ENCODE measurements around the gene CTIF. TPM values are rescaled to one million over a fixed set of nuclear protein-coding genes. Genes with fewer than 3 reads are reported as not detected.

CTIF gene
- total and polyA plus RNA-seq, 2 experiments from 2014 or later = 8.6 to 14.4 TPM

DNA sequence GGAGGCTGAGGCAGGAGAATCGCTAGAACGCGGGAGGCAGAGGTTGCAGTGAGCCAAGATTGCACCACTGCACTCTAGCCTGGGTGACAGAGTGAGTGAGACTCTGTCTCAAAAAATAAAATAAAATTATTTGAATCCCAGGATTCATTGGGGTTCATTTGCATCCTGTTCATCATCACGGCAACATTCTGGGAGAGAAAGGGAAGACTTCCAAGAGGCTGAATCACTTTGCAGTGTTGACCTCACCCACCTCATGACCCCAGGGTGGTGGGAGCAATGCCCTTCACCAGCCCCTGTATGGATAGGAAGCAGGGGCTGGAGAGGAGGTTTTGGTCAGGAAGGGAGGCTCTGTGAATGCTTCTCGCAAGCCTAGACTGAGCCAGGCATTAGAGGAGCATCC lies 195.6 kb downstream of the CTIF start:
- Histone ChIP-seq H3F3A (replicated peaks; ENCODE audit: low read depth) (no peaks in the 10 kb centered on the region), H3K79me2 (replicated peaks; ENCODE audit: insufficient read depth) (no peaks in the 10 kb centered on the region), H3K4me3 (no peak overlapping the region), H3K27ac (ENCODE audit: low read depth) (no peak overlapping the region), H3K27me3 (ENCODE audit: insufficient read depth) (no peaks in the 10 kb centered on the region), H4K20me1 (replicated peaks; ENCODE audit: insufficient read depth) (no peaks in the 10 kb centered on the region; the same call in 1 of the 2 replicates), H3K4me1 (ENCODE audit: insufficient read depth) (peaks cover 4% of the 10 kb centered on the region; the same call in 1 of the 2 replicates), H3K9me2 (ENCODE audit: insufficient read depth) (no peaks in the 10 kb centered on the region), H3K4me2 (no peak overlapping the region), H2AFZ (no peak overlapping the region), H3K36me3 (ENCODE audit: insufficient read depth) (no peaks in the 10 kb centered on the region)
- ATAC-seq (no peak), DNase-seq (ENCODE audit: low spot score) (no peak)
- no peaks in the 10 kb centered on the region for H3K9me3 Mint-ChIP-seq
- TF ChIP-seq JUNB (IDR thresholded peaks at IDR 0.05; ENCODE audit: unreplicated experiment) = no peak
- TF ChIP-seq, protein P1, sequence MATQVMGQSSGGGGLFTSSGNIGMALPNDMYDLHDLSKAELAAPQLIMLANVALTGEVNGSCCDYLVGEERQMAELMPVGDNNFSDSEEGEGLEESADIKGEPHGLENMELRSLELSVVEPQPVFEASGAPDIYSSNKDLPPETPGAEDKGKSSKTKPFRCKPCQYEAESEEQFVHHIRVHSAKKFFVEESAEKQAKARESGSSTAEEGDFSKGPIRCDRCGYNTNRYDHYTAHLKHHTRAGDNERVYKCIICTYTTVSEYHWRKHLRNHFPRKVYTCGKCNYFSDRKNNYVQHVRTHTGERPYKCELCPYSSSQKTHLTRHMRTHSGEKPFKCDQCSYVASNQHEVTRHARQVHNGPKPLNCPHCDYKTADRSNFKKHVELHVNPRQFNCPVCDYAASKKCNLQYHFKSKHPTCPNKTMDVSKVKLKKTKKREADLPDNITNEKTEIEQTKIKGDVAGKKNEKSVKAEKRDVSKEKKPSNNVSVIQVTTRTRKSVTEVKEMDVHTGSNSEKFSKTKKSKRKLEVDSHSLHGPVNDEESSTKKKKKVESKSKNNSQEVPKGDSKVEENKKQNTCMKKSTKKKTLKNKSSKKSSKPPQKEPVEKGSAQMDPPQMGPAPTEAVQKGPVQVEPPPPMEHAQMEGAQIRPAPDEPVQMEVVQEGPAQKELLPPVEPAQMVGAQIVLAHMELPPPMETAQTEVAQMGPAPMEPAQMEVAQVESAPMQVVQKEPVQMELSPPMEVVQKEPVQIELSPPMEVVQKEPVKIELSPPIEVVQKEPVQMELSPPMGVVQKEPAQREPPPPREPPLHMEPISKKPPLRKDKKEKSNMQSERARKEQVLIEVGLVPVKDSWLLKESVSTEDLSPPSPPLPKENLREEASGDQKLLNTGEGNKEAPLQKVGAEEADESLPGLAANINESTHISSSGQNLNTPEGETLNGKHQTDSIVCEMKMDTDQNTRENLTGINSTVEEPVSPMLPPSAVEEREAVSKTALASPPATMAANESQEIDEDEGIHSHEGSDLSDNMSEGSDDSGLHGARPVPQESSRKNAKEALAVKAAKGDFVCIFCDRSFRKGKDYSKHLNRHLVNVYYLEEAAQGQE (IDR thresholded peaks at IDR 0.05; ENCODE audit: unreplicated experiment) = no peak
- TF ChIP-seq EZH2phosphoT487 (IDR thresholded peaks at IDR 0.05; ENCODE audit: unreplicated experiment) = no peak
- no peak for TF ChIP-seq POLR2AphosphoS5 (IDR thresholded peaks at IDR 0.05; ENCODE audit: low read depth)
- no peak for TF ChIP-seq EZH2 (IDR thresholded peaks at IDR 0.05; ENCODE audit: low read depth, unreplicated experiment)
- TF ChIP-seq STAT1 (IDR thresholded peaks at IDR 0.05; ENCODE audit: unreplicated experiment) = no peak
- no peak for TF ChIP-seq CREB1 (CRISPR knock-in tag; IDR thresholded peaks at IDR 0.05; ENCODE audit: low read depth)
- H3K27me3 Mint-ChIP-seq (ENCODE audit: insufficient read depth, low read depth, poor library complexity) = peaks cover 15% of the 10 kb centered on the region
- no peak overlapping the region for H3K4me3 Mint-ChIP-seq
- no peak overlapping the region for H3K27ac Mint-ChIP-seq
- peaks cover 21% of the 10 kb centered on the region for H3K4me1 Mint-ChIP-seq
- no peaks in the 10 kb centered on the region; the same call in 2 of the 3 replicates for H3K36me3 Mint-ChIP-seq (ENCODE audit: low read depth)

DNA sequence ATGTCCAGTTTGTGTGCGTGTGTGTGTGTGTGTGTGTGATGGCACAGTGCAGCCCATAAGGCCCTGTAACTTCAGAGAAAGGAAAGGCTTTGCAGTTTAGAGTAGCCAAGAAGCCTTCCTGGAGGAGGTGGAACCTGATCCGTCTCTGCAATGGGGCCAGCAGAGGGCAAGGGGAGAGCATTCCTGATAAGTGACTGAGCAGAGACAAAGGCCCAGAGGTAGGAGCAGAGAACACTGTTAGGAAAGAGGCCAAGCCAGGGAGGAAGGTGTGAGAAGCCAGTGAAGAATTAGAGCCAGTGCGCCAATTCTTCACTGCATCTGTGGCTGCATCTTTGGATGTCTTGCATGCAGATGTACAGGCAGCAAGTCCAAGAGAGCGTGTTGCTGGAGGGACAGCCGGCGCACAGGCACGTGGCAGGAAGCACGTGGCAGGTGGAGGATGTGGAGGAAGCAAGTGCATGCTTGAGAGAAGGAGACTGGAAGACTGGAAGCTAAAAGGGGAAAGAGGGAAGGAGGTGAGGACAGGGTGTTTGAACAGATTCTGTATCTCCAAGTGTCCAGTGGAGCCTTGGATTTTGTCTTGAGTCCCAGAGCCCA lies 196.3 kb downstream of the CTIF start:
- ATAC-seq = peak; percentile 88
- H2AFZ ChIP-seq = no peak overlapping the region

More for the DNA sequence above, 196.3 kb downstream of the CTIF start:
- Histone ChIP-seq H3K36me3 (ENCODE audit: insufficient read depth) (no peaks in the 10 kb centered on the region), H3K27me3 (ENCODE audit: insufficient read depth) (no peaks in the 10 kb centered on the region), H3K4me1 (ENCODE audit: insufficient read depth) (peaks cover 4% of the 10 kb centered on the region; the same call in 1 of the 2 replicates), H3K27ac (ENCODE audit: low read depth) (no peak overlapping the region), H3K4me2 (no peak overlapping the region), H3F3A (replicated peaks; ENCODE audit: low read depth) (no peaks in the 10 kb centered on the region), H3K79me2 (replicated peaks; ENCODE audit: insufficient read depth) (no peaks in the 10 kb centered on the region), H4K20me1 (replicated peaks; ENCODE audit: insufficient read depth) (no peaks in the 10 kb centered on the region; the same call in 1 of the 2 replicates), H3K4me3 (no peak overlapping the region), H3K9me2 (ENCODE audit: insufficient read depth) (no peaks in the 10 kb centered on the region)
- Mint-ChIP-seq H3K27me3 (ENCODE audit: insufficient read depth, low read depth, poor library complexity) (peaks cover 17% of the 10 kb centered on the region), H3K4me1 (peaks cover 21% of the 10 kb centered on the region), H3K9me3 (no peaks in the 10 kb centered on the region), H3K4me3 (no peak overlapping the region), H3K27ac (no peak overlapping the region), H3K36me3 (ENCODE audit: low read depth) (no peaks in the 10 kb centered on the region; the same call in 2 of the 3 replicates)
- TF ChIP-seq, protein P2, sequence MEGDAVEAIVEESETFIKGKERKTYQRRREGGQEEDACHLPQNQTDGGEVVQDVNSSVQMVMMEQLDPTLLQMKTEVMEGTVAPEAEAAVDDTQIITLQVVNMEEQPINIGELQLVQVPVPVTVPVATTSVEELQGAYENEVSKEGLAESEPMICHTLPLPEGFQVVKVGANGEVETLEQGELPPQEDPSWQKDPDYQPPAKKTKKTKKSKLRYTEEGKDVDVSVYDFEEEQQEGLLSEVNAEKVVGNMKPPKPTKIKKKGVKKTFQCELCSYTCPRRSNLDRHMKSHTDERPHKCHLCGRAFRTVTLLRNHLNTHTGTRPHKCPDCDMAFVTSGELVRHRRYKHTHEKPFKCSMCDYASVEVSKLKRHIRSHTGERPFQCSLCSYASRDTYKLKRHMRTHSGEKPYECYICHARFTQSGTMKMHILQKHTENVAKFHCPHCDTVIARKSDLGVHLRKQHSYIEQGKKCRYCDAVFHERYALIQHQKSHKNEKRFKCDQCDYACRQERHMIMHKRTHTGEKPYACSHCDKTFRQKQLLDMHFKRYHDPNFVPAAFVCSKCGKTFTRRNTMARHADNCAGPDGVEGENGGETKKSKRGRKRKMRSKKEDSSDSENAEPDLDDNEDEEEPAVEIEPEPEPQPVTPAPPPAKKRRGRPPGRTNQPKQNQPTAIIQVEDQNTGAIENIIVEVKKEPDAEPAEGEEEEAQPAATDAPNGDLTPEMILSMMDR (conservative IDR thresholded peaks at IDR 0.05; ENCODE audit: low read depth in 2 of 2) = 0 out of 4 replicates have a peak, but pooled peaks of 1 of the 2 experiments have one; percentile 8
- no peak for TF ChIP-seq EZH2phosphoT487 (IDR thresholded peaks at IDR 0.05; ENCODE audit: unreplicated experiment)
- DNase-seq (ENCODE audit: low spot score) = peak; percentile 49
